Thoracic aorta (tissue), 2 donors: ENCODE data around the gene TK1. TPM values are rescaled to one million over a fixed set of nuclear protein-coding genes. Genes with fewer than 3 reads are reported as not detected.

Source experiments
- ATAC-seq: fragments of 150-250 bp; one replicate; pipeline ENCODE4 v1.8.0; 2017; ENCODE audit warnings: low read depth; ENCODE audit not compliant: insufficient number of reproducible peaks, low FRiP score
- DNase-seq: peaks from one replicate; pipeline ENCODE4 v3.0.0-alpha.2; 2020; ENCODE audit warnings: low spot score
- H3K27ac ChIP-seq, 2 donors: fragments of 200-600 bp; sonication (generic); 1 replicate in 1 of 2; 2 replicates in 1 of 2; pipeline ENCODE4 v1.5.1; 2016; ENCODE audit warnings: mild to moderate bottlenecking in 2 of 2, moderate library complexity in 2 of 2
- H3K27me3 ChIP-seq: fragments of 200-600 bp; sonication (generic); replicated peaks from 2 replicates; pipeline ENCODE4 v1.6.0; 2016; ENCODE audit warnings: mild to moderate bottlenecking; ENCODE audit not compliant: insufficient read depth
- H3K36me3 ChIP-seq: fragments of 200-600 bp; sonication (generic); one replicate; pipeline ENCODE4 v1.5.1; 2016
- H3K4me1 ChIP-seq, 2 donors: fragments of 200-600 bp; sonication (generic); 1 replicate in 1 of 2; 2 replicates in 1 of 2; pipeline versions ENCODE4 v1.5.1 to v1.6.0; 2016; ENCODE audit warnings: low read depth in 2 of 2, mild to moderate bottlenecking in 1 of 2; ENCODE audit not compliant: control insufficient read depth in 1 of 2
- H3K4me3 ChIP-seq: fragments of 200-600 bp; sonication (generic); 2 replicates; pipeline ENCODE4 v1.5.1; 2016; ENCODE audit warnings: mild to moderate bottlenecking
- H3K9me3 ChIP-seq: fragments of 200-600 bp; sonication (generic); 2 replicates; pipeline ENCODE4 v1.5.1; 2016
- total RNA-seq, 2 donors: library from RNA; depleted of rRNA; stranded (reverse); fragments of >200 nt; gene quantifications; one replicate each; pipeline versions ENCODE4 v1.1.0 to v1.2.3, GENCODE V29; 2016
- TF ChIP-seq, protein P1 (sequence below): fragments of 200-600 bp; sonication (generic); IDR thresholded peaks from one replicate; pipeline ENCODE4 v1.5.1; 2019; ENCODE audit warnings: antibody characterized with exemption

TK1 gene
- total RNA-seq, 2 donors from 2014 or later = 3.3 to 3.5 TPM

DNA sequence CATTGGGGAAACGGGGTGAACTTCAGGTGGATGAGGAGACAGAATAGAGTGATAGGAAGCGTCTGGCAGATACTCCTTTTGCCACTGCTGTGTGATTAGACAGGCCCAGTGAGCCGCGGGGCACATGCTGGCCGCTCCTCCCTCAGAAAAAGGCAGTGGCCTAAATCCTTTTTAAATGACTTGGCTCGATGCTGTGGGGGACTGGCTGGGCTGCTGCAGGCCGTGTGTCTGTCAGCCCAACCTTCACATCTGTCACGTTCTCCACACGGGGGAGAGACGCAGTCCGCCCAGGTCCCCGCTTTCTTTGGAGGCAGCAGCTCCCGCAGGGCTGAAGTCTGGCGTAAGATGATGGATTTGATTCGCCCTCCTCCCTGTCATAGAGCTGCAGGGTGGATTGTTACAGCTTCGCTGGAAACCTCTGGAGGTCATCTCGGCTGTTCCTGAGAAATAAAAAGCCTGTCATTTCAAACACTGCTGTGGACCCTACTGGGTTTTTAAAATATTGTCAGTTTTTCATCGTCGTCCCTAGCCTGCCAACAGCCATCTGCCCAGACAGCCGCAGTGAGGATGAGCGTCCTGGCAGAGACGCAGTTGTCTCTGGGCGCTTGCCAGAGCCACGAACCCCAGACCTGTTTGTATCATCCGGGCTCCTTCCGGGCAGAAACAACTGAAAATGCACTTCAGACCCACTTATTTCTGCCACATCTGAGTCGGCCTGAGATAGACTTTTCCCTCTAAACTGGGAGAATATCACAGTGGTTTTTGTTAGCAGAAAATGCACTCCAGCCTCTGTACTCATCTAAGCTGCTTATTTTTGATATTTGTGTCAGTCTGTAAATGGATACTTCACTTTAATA lies 37.6 kb upstream of the TK1 start:
- Histone ChIP-seq H3K4me1 (no peaks in the 10 kb centered on the region), H3K9me3 (no peaks in the 10 kb centered on the region), H3K27me3 (no peaks in the 10 kb centered on the region), H3K4me3 (no peak overlapping the region), H3K27ac (no peak overlapping the region), H3K36me3 (no peaks in the 10 kb centered on the region)
- TF ChIP-seq, protein P1, sequence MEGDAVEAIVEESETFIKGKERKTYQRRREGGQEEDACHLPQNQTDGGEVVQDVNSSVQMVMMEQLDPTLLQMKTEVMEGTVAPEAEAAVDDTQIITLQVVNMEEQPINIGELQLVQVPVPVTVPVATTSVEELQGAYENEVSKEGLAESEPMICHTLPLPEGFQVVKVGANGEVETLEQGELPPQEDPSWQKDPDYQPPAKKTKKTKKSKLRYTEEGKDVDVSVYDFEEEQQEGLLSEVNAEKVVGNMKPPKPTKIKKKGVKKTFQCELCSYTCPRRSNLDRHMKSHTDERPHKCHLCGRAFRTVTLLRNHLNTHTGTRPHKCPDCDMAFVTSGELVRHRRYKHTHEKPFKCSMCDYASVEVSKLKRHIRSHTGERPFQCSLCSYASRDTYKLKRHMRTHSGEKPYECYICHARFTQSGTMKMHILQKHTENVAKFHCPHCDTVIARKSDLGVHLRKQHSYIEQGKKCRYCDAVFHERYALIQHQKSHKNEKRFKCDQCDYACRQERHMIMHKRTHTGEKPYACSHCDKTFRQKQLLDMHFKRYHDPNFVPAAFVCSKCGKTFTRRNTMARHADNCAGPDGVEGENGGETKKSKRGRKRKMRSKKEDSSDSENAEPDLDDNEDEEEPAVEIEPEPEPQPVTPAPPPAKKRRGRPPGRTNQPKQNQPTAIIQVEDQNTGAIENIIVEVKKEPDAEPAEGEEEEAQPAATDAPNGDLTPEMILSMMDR = no peak
- no peak for ATAC-seq
- DNase-seq = no peak

DNA sequence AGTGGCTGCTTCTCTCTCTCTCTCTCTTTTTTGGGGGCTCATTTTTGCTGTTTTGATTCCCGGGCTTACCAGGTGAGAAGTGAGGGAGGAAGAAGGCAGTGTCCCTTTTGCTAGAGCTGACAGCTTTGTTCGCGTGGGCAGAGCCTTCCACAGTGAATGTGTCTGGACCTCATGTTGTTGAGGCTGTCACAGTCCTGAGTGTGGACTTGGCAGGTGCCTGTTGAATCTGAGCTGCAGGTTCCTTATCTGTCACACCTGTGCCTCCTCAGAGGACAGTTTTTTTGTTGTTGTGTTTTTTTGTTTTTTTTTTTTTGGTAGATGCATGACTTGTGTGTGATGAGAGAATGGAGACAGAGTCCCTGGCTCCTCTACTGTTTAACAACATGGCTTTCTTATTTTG lies 36.9 kb upstream of the TK1 start:
- no peak for ATAC-seq
- H3K4me1 ChIP-seq = no peaks in the 10 kb centered on the region
- no peak overlapping the region for H3K27ac ChIP-seq

DNA sequence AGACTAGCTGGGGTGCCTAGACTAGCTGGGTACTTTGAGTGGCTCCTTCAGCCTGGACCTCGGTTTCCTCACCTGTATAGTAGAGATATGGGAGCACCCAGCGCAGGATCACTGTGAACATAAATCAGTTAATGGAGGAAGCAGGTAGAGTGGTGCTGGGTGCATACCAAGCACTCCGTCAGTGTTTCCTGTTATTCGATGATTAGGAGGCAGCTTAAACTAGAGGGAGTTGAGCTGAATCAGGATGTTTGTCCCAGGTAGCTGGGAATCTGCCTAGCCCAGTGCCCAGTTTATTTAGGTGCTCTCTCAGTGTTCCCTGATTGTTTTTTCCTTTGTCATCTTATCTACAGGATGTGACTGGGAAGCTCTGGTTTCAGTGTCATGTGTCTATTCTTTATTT lies 36.2 kb upstream of the TK1 start:
- no peak for DNase-seq
- H3K36me3 ChIP-seq = no peaks in the 10 kb centered on the region
- H3K4me3 ChIP-seq = no peak overlapping the region
- H3K27ac ChIP-seq = no peak overlapping the region
- no peaks in the 10 kb centered on the region for H3K27me3 ChIP-seq
- no peaks in the 10 kb centered on the region for H3K4me1 ChIP-seq
- no peak for ATAC-seq
- no peaks in the 10 kb centered on the region for H3K9me3 ChIP-seq
- TF ChIP-seq, protein P1 = no peak

More for the DNA sequence above, 36.9 kb upstream of the TK1 start:
- TF ChIP-seq, protein P1 = no peak
- no peaks in the 10 kb centered on the region for H3K27me3 ChIP-seq
- no peaks in the 10 kb centered on the region for H3K36me3 ChIP-seq
- no peak for DNase-seq
- no peaks in the 10 kb centered on the region for H3K9me3 ChIP-seq
- H3K4me3 ChIP-seq = no peak overlapping the region

DNA sequence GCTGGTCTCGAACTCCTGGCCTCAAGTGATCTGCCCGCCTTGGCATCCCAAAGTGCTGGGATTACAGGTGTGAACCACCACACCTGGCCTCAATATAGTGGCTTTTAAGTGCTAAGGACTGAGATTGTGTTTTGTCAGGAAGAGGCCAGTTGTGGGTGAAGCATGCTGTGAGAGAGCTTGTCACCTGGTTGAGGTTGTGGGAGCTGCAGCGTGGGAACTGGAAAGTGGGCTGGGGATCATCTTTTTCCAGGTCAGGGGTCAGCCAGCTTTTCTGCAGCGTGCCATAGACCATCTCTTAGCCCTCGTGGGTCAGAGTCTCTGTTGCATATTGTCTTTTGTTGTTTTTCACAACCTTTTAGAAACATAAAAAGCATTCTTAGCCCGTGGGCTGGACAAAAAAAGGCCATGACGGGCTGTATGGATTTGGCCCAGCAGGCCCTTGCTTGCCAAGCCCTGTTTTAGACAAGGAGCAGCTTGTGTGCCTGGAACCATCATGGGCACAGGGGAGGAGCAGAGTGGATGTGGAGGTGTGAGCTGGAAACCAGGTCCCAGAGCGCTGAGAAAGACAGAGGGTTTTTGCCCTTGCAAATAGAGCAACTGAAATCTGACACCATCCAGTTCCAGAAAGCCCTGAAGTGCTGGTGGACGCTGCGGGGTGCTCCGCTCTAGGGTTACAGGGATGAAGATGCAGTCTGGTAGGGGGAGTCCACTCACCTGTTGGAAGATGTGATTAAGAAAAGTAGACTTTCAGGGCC lies 32.7 kb upstream of the TK1 start:
- Histone ChIP-seq H3K36me3 (no peaks in the 10 kb centered on the region), H3K4me3 (no peak overlapping the region), H3K4me1 (peaks cover 0 to under 1% of the 10 kb centered on the region in 2 donors), H3K27ac (no peak overlapping the region), H3K9me3 (no peaks in the 10 kb centered on the region), H3K27me3 (no peaks in the 10 kb centered on the region)
- no peak for ATAC-seq
- DNase-seq = no peak
- TF ChIP-seq, protein P1 = no peak

DNA sequence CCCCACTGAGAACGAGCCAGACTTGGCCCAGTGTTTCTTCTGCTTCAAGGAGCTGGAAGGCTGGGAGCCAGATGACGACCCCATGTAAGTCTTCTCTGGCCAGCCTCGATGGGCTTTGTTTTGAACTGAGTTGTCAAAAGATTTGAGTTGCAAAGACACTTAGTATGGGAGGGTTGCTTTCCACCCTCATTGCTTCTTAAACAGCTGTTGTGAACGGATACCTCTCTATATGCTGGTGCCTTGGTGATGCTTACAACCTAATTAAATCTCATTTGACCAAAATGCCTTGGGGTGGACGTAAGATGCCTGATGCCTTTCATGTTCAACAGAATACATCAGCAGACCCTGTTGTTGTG lies 27.8 kb upstream of the TK1 start:
- no peaks in the 10 kb centered on the region for H3K36me3 ChIP-seq
- H3K4me3 ChIP-seq = no peak overlapping the region
- TF ChIP-seq, protein P1 = no peak
- peaks cover 4 to 6% of the 10 kb centered on the region in 2 donors for H3K4me1 ChIP-seq
- H3K27ac ChIP-seq = no peak overlapping the region
- no peak for DNase-seq
- no peaks in the 10 kb centered on the region for H3K9me3 ChIP-seq
- no peak for ATAC-seq
- H3K27me3 ChIP-seq = no peaks in the 10 kb centered on the region
